COLO668 (cell line): ENCODE results near the gene CCNY.

Experiments
- DNase-seq: peaks from one replicate; lab custom pipeline; 2025; ENCODE audit not compliant: unreplicated experiment; lab: John Stamatoyannopoulos, UW

CCNY gene

GRCh38 chr10:35379226-35380137 is 43.2 kb downstream of the CCNY start:
- DNase-seq: no peak

- DNase-seq: no peak
These were observed 45.8 kb downstream of the CCNY start for GRCh38 chr10:35382096-35382495.

- no peak for DNase-seq
These were observed 48.1 kb downstream of the CCNY start for GRCh38 chr10:35384265-35384868.

GRCh38 chr10:35386594-35387174 is 50.4 kb downstream of the CCNY start:
- peak; percentile 44 for DNase-seq

- peak; percentile 26 for DNase-seq
These were observed 51.5 kb downstream of the CCNY start for GRCh38 chr10:35387768-35388167.

- DNase-seq: no peak
These were observed 51.9 kb downstream of the CCNY start for GRCh38 chr10:35388197-35388596.

GRCh38 chr10:35388682-35389081 is 52.4 kb downstream of the CCNY start:
- no peak for DNase-seq

- DNase-seq: no peak
These were observed 54.0 kb downstream of the CCNY start for GRCh38 chr10:35390161-35390840.

GRCh38 chr10:35390843-35391152 is 54.5 kb downstream of the CCNY start:
- DNase-seq: no peak

GRCh38 chr10:35391153-35391953 is 55.0 kb downstream of the CCNY start:
- DNase-seq: no peak

- no peak for DNase-seq
These were observed 55.6 kb downstream of the CCNY start for GRCh38 chr10:35391954-35392262.

GRCh38 chr10:35392482-35393228 is 56.3 kb downstream of the CCNY start:
- no peak for DNase-seq

- DNase-seq: no peak
These were observed 58.1 kb downstream of the CCNY start for GRCh38 chr10:35394411-35394851.

- no peak for DNase-seq
These were observed 58.6 kb downstream of the CCNY start for GRCh38 chr10:35394934-35395333.

GRCh38 chr10:35396560-35397434 is 60.5 kb downstream of the CCNY start:
- no peak for DNase-seq

- DNase-seq: no peak
These were observed 61.6 kb downstream of the CCNY start for GRCh38 chr10:35397953-35398352.

GRCh38 chr10:35398355-35398754 is 62.0 kb downstream of the CCNY start:
- DNase-seq: no peak

- no peak for DNase-seq
These were observed 62.6 kb downstream of the CCNY start for GRCh38 chr10:35398908-35399307.

GRCh38 chr10:35399414-35400009 is 63.2 kb downstream of the CCNY start:
- no peak for DNase-seq
